ENCODE data around the gene GPR33. TPM values are rescaled to one million over a fixed set of nuclear protein-coding genes. Genes with fewer than 3 reads are reported as not detected.
"Not testable (repeated sequence)": the region's sequence is repeated elsewhere in the genome, so short reads cannot be mapped to it uniquely, and the experiment has no call there.

Gene GPR33
- total RNA-seq, 1 donor from 2014 or later = not detected

DNA sequence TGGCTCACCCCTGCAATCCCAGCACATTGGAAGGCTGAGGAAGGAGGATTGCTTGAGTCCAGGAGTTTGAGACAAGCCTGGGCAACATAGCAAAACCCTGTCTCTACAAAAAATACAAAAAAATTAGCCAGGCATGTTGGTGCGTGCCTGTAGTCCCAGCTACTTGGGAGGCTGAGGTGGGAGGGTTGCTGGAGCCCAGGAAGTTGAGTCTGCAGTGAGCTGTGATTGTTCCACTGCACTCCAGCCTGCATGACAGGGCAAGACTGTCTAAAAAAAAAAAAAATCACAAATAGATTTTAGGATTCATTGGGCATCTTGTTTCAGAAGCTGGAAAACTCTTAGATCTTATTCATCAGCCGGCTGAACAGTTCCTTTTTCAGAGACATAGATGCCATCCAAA, 25.4 kb downstream of the GPR33 start:
- not testable (repeated sequence) for DNase-seq (ENCODE audit: low read depth)

DNA sequence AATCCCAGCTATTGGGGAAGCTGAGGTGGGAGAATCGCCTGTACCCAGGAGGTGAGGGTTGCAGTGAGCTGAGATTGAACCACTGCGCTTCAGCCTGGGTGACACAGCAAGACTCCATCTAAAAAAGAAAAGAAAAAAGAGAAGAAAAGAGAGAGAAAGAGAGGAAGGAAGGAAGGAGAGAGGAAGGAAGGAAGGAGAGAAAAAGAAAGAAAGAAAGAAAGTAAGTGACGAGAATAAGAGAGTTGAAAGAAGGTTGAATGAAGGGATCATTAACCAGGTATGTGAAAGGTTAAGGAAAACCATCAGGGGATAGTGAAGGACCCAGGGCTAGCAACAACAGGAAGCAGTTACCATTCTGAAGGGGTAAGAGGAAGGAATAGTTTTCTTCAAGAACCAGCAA, 26.3 kb downstream of the GPR33 start:
- no peak for DNase-seq (ENCODE audit: low read depth)

DNA sequence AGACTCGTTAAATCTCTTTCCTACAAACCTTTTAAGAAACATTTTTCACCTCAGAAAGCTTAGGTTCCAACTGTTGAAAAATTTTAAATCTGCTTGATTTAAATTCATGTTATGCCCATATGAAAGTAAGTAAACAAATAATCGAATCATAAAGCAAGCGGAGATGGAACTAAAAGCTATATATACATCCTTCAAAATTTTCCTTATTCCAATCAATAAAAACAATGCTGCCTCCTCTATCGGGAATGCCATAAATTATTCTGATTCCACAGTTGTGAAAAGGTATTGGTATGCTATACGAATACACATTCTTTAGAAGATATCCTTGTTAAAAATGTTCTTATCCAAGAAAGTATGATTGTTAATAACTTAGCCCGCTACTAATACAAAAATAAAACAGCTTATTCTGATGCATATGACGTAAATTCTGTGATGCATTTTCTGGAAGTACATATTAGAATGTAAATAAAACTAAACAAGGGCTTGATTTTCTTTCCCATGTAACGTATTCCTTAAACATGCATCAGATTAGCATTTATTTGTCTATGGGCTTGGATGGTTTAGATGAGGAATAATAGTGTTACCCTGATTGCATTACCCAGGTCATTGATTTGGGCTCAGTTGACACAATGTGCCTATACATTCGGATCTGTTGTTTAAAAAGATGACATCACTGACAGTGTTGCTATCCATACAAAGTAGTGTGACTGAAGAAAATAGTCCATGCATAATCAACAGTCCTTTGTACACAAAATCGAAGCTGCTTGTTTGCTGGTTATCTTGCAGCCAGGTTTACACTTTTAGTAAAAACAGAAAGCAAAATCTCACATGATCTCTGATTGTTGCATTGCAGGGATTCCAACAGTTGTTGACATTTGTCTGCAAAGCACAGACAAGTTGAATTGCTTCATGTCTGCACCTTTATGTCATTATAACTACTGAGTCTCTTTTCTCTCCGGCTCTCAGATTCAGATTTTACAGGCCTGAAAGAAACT, 29.9 kb downstream of the GPR33 start:
- no peak for DNase-seq (ENCODE audit: low read depth)

GRCh38 chr14:31456841-31457664, 30.8 kb downstream of the GPR33 start, which contains the start of gene DTD2:
TSS of gene DTD2 (minus strand) at chr14:31457506. CDS start at chr14:31457393, 113 bp downstream.
- DNase-seq (ENCODE audit: low read depth) = peak; percentile 97

GRCh38 chr14:31449971-31450610, 37.7 kb downstream of the GPR33 start:
- peak; percentile 54 for DNase-seq (ENCODE audit: low read depth)

GRCh38 chr14:31449136-31449535, 38.7 kb downstream of the GPR33 start:
- no peak for DNase-seq (ENCODE audit: low read depth)

DNA sequence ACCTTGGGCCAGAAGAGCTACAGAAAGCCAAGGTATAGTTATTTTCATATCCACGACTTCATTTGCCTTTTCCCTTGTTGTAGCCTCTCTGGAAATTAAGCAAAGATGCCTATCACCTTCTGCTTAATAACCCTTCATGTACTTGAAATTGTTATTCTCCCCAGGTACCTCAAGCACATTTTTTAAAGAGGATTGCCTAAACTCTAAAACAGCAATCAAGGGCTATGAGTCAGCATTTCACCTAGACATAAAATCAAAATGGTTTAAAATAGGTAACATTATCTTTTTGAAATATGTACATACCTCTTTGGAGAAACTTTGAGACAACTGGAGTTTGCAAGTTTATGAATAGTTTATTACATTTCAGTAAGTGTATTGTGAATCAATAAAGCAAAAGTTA, 42.1 kb downstream of the GPR33 start:
- DNase-seq (ENCODE audit: low read depth) = no peak

DNA sequence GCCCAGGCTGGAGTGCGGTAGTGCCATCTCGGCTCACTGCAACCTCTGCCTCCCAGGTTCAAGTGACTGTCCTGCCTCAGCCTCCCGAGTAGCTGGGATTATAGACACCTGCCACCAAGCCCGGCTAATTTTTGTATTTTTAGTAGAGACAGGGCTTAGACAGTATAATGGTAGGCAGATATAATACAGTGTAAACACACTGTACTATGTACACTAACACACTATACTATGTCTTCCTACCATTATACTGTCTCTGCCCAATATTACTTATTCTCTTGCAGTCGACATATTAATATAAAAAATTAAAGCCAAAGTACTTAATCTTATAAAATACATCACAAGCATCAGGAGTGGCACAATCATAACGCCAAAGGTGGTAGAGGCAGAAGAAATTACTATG, 45.6 kb downstream of the GPR33 start:
- no peak for DNase-seq (ENCODE audit: low read depth)

DNA sequence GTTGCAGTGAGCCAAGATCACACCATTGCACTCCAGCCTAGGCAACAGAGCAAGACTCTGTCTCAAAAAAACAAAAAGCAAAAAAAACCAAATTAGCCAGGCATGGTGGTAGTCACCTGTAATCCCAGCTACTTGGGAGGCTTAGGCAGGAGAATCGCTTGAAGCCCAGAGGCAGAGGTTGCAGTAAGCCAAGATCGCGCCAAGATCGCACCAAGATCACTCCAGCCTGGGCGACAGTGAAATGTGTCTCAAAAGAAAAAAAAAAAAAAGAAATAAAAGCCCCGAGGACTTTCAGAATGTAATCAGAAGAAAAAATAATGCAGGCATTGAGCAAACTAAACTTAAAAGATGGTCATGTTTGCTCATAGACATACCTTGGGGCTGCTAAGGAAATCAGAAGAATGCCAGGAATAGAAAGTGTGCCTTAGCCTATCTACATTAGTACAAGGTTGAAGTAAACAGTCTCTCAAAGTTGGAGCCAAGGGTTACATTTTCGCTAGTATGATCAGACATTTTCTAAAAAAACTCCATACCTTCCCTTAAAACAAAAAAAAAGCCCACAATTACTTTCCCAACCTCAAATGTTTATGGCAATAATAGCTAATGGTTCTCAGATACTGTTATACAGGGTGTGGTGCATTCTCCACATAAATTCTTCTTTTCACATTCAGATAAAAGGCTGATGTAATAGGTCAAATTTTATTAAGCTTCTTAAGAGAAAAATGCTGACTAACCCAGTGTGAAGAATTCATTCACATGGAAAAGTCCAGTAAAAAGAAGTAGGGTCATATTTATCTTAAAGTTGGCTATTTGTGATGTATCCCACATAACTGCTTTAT, 46.3 kb downstream of the GPR33 start:
- DNase-seq (ENCODE audit: low read depth) = peak; percentile 34

DNA sequence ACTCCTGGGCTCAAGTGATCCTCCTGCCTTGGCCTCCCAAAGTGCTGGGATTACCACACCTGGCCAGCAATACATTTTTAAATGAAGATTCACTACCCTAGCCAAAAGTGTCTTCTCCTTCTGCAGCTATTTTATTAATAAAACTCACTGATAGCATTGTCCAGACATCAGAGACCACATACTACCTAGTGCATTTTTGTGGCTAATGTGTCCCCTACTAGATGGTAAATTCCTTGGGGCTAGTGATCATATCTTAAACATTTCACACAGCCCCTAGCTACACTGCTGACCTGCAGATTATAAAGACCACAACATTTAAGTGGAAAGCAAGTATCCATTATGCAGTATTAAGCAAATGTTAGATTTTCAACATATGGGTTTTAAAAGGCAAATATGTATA, 47.6 kb downstream of the GPR33 start:
- no peak for DNase-seq (ENCODE audit: low read depth)

GRCh38 chr14:31439561-31439960, 48.3 kb downstream of the GPR33 start:
- no peak for DNase-seq (ENCODE audit: low read depth)

- not testable (repeated sequence) for DNase-seq (ENCODE audit: low read depth)
Observed at GRCh38 chr14:31437045-31437691, 50.7 kb downstream of the GPR33 start.

DNA sequence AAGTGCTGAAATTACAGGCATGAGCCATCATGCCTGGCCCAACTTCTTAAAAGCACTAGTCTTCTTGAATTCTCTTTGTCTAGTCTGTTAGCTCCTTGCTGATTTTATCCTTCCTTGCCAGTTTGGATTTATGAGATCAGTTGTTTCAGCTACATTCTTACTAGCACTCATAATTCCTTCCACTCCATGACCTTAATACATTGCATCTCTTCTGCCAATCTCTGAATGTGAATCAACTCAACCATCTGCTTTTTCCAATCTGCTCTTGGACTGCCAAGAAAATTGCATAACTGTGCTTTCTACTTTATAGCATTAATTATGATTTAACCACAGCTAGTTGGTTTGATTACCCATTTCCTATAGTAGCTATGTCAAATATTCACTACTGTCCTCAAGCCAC, 52.6 kb downstream of the GPR33 start:
- DNase-seq (ENCODE audit: low read depth) = peak; percentile 54

Other genes with a start within 250 kb of the GPR33 start
- gene HEATR5A, start 67.5 kb downstream of the GPR33 start, total RNA-seq = 22.4 and 31.0 TPM in 2 replicates
- gene DTD2, start 30.5 kb downstream of the GPR33 start, total RNA-seq = 28.0 and 32.7 TPM in 2 replicates
- gene NUBPL, start 73.4 kb upstream of the GPR33 start, total RNA-seq = 9.3 and 9.5 TPM in 2 replicates